IMR-90 (cell line): ENCODE measurements around the gene SNX25. TPM values are rescaled to one million over a fixed set of nuclear protein-coding genes. Genes with fewer than 3 reads are reported as not detected.
A peak's percentile ranks its signal among the peaks of the same experiment; 100 is the strongest.

Source experiments
- ATAC-seq: fragments of 200-7000 bp; cut with Tn5 transposase; 2 replicates; pipeline ENCODE4 v1.9.1; 2020; ENCODE audit warnings: low read depth, mild to moderate bottlenecking, moderate library complexity
- BruUV-seq: library from RNA; stranded (reverse); fragments of 400-500 nt; replicated peaks from 2 replicates; lab custom pipeline; 2021; lab: Mats Ljungman, UMichigan
- CTCF ChIA-PET: fragments of 300-600 bp; formaldehyde crosslinking; extraction: SDS; loops from one replicate; lab custom pipeline; 2021; ENCODE audit warnings: antibody characterized with exemption; lab: Yijun Ruan, JAX
- POLR2A ChIA-PET: fragments of 300-600 bp; sonication (Branson Sonifier 250); formaldehyde crosslinking; loops from one replicate; lab custom pipeline; 2022; ENCODE audit warnings: antibody characterized with exemption; ENCODE audit not compliant: unreplicated experiment; lab: Charles Lee
- DNase-seq: peaks from one replicate; pipeline ENCODE4 v3.0.0; 2013
- H2AFZ ChIP-seq: replicated peaks from 2 replicates; pipeline ENCODE3; 2013; ENCODE audit warnings: low read length, mild to moderate bottlenecking; ENCODE audit not compliant: poor library complexity
- H2AK5ac ChIP-seq: 2 replicates; pipeline ENCODE4 v1.6.1; 2013; ENCODE audit warnings: low read depth, low read length, inconsistent platforms
- H2AK9ac ChIP-seq: replicated peaks from 2 replicates; pipeline ENCODE3; 2013; ENCODE audit warnings: mild to moderate bottlenecking, low read depth, low read length, moderate library complexity; ENCODE audit not compliant: poor library complexity
- H2BK120ac ChIP-seq: 2 replicates; pipeline ENCODE4 v1.6.1; 2013; ENCODE audit warnings: low read depth, low read length, inconsistent platforms
- H2BK15ac ChIP-seq: 3 replicates; pipeline ENCODE4 v1.6.1; 2013; ENCODE audit warnings: low read depth, low read length, inconsistent platforms
- H2BK20ac ChIP-seq: 2 replicates; pipeline ENCODE4 v1.6.1; 2013; ENCODE audit warnings: low read depth, mild to moderate bottlenecking, inconsistent platforms, low read length, moderate library complexity
- H2BK5ac ChIP-seq: 2 replicates; pipeline ENCODE4 v1.6.1; 2013; ENCODE audit warnings: mild to moderate bottlenecking, low read depth, low read length, inconsistent platforms; ENCODE audit not compliant: poor library complexity, severe bottlenecking
- H3K14ac ChIP-seq: replicated peaks from 2 replicates; pipeline ENCODE4 v1.6.1; 2013; ENCODE audit warnings: low read depth, low read length, inconsistent platforms
- H3K18ac ChIP-seq: 2 replicates; pipeline ENCODE4 v1.6.1; 2013; ENCODE audit warnings: low read depth, low read length, control low read depth
- H3K23ac ChIP-seq: 2 replicates; pipeline ENCODE4 v1.6.1; 2013; ENCODE audit warnings: low read depth, low read length, inconsistent platforms
- H3K27ac ChIP-seq: 2 replicates; pipeline ENCODE4 v1.5.1; 2013; ENCODE audit warnings: mild to moderate bottlenecking, control low read depth, low read length; ENCODE audit not compliant: insufficient read depth
- H3K27me3 ChIP-seq: 2 replicates; pipeline ENCODE4 v1.6.1; 2013; ENCODE audit warnings: low read length; ENCODE audit not compliant: control insufficient read depth, insufficient read depth
- H3K36me3 ChIP-seq: 2 replicates; pipeline ENCODE4 v1.6.1; 2013; ENCODE audit warnings: low read length, mixed read lengths; ENCODE audit not compliant: control insufficient read depth, insufficient read depth
- H3K4ac ChIP-seq: 2 replicates; pipeline ENCODE4 v1.6.1; 2013; ENCODE audit warnings: low read depth, low read length, inconsistent platforms
- H3K4me1 ChIP-seq: 2 replicates; pipeline ENCODE4 v1.6.1; 2013; ENCODE audit warnings: low read length, mixed read lengths; ENCODE audit not compliant: control insufficient read depth, insufficient read depth
- H3K4me2 ChIP-seq: 2 replicates; pipeline ENCODE4 v1.6.1; 2013; ENCODE audit warnings: low read depth, mild to moderate bottlenecking, control low read depth, low read length, moderate library complexity
- H3K4me3 ChIP-seq: 2 replicates; pipeline ENCODE4 v1.5.1; 2013; ENCODE audit warnings: low read depth, mild to moderate bottlenecking, control low read depth, low read length, moderate library complexity; ENCODE audit not compliant: insufficient read depth
- H3K56ac ChIP-seq: 2 replicates; pipeline ENCODE4 v1.6.1; 2013; ENCODE audit warnings: low read length, inconsistent platforms; ENCODE audit not compliant: insufficient read depth; ENCODE audit errors: extremely low read depth
- H3K79me1 ChIP-seq, 2 experiments: 2 replicates each; pipeline ENCODE4 v1.6.1; 2013; ENCODE audit warnings: low read length in 2 of 2, inconsistent platforms in 1 of 2, low read depth in 1 of 2
- H3K9ac ChIP-seq: 2 replicates; pipeline ENCODE4 v1.6.1; 2013; ENCODE audit warnings: low read depth, low read length, control low read depth
- H3K9me1 ChIP-seq: 2 replicates; pipeline ENCODE4 v1.6.1; 2013; ENCODE audit warnings: low read length, inconsistent platforms; ENCODE audit not compliant: insufficient read depth
- H3K9me3 ChIP-seq: 2 replicates; pipeline ENCODE4 v1.6.1; 2013; ENCODE audit warnings: low read length; ENCODE audit not compliant: control insufficient read depth, insufficient read depth
- H4K20me1 ChIP-seq: 2 replicates; pipeline ENCODE4 v1.6.1; 2013; ENCODE audit warnings: low read length, inconsistent platforms; ENCODE audit not compliant: insufficient read depth
- H4K5ac ChIP-seq: 2 replicates; pipeline ENCODE4 v1.6.1; 2013; ENCODE audit warnings: mild to moderate bottlenecking, low read depth, low read length, control low read depth
- H4K8ac ChIP-seq, 2 experiments: 2 replicates each; pipeline ENCODE4 v1.6.1; 2013; ENCODE audit warnings: low read depth in 2 of 2, low read length in 2 of 2, control low read depth in 1 of 2, inconsistent platforms in 1 of 2
- H4K91ac ChIP-seq: 2 replicates; pipeline ENCODE4 v1.6.1; 2013; ENCODE audit warnings: low read depth, low read length, inconsistent platforms; ENCODE audit not compliant: insufficient read depth
- BHLHE40 ChIP-seq: fragments of 150-350 bp; IDR thresholded peaks from 2 replicates; pipeline ENCODE4 v1.6.1; 2016; ENCODE audit warnings: mild to moderate bottlenecking, low read depth, low read length
- CEBPB ChIP-seq: IDR thresholded peaks from 2 replicates; pipeline ENCODE4 v1.6.1; 2012; ENCODE audit warnings: low read depth, low read length, improper control_type of control experiment
- CHD1 ChIP-seq: IDR thresholded peaks from 2 replicates; pipeline ENCODE4 v1.6.1; 2012; ENCODE audit warnings: low read depth, low read length, improper control_type of control experiment
- FOS ChIP-seq: fragments of 150-350 bp; IDR thresholded peaks from 2 replicates; pipeline ENCODE4 v1.6.1; 2016; ENCODE audit warnings: low read depth, low read length
- MAFK ChIP-seq: IDR thresholded peaks from 2 replicates; pipeline ENCODE4 v1.6.1; 2012; ENCODE audit warnings: low read depth, low read length, improper control_type of control experiment
- MAZ ChIP-seq: IDR thresholded peaks from 2 replicates; pipeline ENCODE4 v1.6.1; 2012; ENCODE audit warnings: low read depth, mild to moderate bottlenecking, low read length, improper control_type of control experiment, moderate library complexity, borderline replicate concordance
- MXI1 ChIP-seq: IDR thresholded peaks from 2 replicates; pipeline ENCODE4 v1.6.1; 2012; ENCODE audit warnings: low read depth, mild to moderate bottlenecking, low read length, moderate library complexity, borderline replicate concordance
- NFE2L2 ChIP-seq: fragments of 150-350 bp; IDR thresholded peaks from 2 replicates; pipeline ENCODE4 v1.6.1; 2016; ENCODE audit warnings: low read depth, mild to moderate bottlenecking, low read length
- POLR2A ChIP-seq: IDR thresholded peaks from 2 replicates; pipeline ENCODE4 v1.6.1; 2012; ENCODE audit warnings: mild to moderate bottlenecking, low read depth, low read length
- RAD21 ChIP-seq: IDR thresholded peaks from 2 replicates; pipeline ENCODE4 v1.6.1; 2012; ENCODE audit warnings: low read length, improper control_type of control experiment
- RCOR1 ChIP-seq: IDR thresholded peaks from 2 replicates; pipeline ENCODE4 v1.6.1; 2012; ENCODE audit warnings: mild to moderate bottlenecking, low read length, improper control_type of control experiment; ENCODE audit not compliant: insufficient replicate concordance
- RFX5 ChIP-seq: IDR thresholded peaks from 2 replicates; pipeline ENCODE4 v1.8.0; 2012; ENCODE audit warnings: low read depth, mild to moderate bottlenecking, low read length, moderate library complexity
- SMC3 ChIP-seq: fragments of 150-350 bp; IDR thresholded peaks from 2 replicates; pipeline ENCODE4 v1.6.1; 2016; ENCODE audit warnings: low read depth, mild to moderate bottlenecking, antibody characterized with exemption, low read length, moderate library complexity
- dilution Hi-C: fragments of 300-500 bp; cut with HindIII; formaldehyde crosslinking; loops from one replicate; pipeline ENCODE4 v1.14.3; 2018; ENCODE audit warnings: low sequenced_read_pairs; ENCODE audit not compliant: unreplicated experiment
- in situ Hi-C: fragments of 300-500 bp; cut with MboI; formaldehyde crosslinking; loops from 3 replicates; pipeline ENCODE4 v1.14.3; 2019; ENCODE audit warnings: low sequenced_read_pairs, inconsistent platforms, mixed read lengths
- intact Hi-C: fragments of 100-400 bp; cut with micrococcal nuclease; formaldehyde crosslinking; loops from 2 replicates; pipeline ENCODE4 v1.10.0; 2022
- polyA plus RNA-seq, 3 experiments: library from polyadenylated mRNA; depleted of rRNA; stranded (reverse); fragments of >200 nt; gene quantifications; 2 replicates each; pipeline ENCODE4 v1.2.3, GENCODE V29; 2012; ENCODE audit warnings: low replicate concordance in 1 of 3
- total RNA-seq: library from RNA; depleted of rRNA; stranded (reverse); fragments of >200 nt; gene quantifications from 2 replicates; pipeline ENCODE4 v1.2.3, GENCODE V29; 2012
- TF ChIP-seq, protein P1 (sequence below): fragments of 150-350 bp; IDR thresholded peaks from 2 replicates; pipeline ENCODE4 v1.6.1; 2016; ENCODE audit warnings: low read depth, mild to moderate bottlenecking, low read length, moderate library complexity, borderline replicate concordance
- TF ChIP-seq, protein P2 (sequence below): fragments of 150-350 bp; IDR thresholded peaks from 2 replicates; pipeline ENCODE4 v1.6.1; 2017; ENCODE audit warnings: mild to moderate bottlenecking, antibody characterized with exemption, low read length, low read depth
- TF ChIP-seq, protein P3 (sequence below): conservative IDR thresholded peaks from 2 replicates; pipeline ENCODE4 v1.5.1; 2012; ENCODE audit warnings: mild to moderate bottlenecking, low read depth, low read length, improper control_type of control experiment

The SNX25 gene
- total and polyA plus RNA-seq, 2 of the 4 experiments (the other 2 are of a cell fraction): 11.4 to 28.3 TPM

DNA sequence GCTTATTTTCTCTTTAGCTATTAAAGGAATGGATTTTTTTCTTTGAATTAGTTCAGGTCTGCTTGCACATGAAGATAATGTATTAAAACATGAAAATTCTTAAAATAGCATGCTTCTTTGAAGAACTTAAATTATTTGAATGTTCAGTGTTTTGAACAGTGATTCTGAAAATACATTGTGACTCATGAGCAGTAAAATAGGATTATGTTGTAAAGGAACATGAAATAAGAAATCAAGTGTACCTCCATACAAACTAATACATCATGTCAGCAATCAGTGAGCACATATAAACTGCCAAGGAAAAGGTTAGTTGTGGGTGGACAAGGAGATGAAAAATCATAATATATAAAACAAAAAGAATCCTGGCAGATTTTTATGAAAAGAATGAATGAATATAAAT, 66.1 kb downstream of the SNX25 start:
- POLR2A ChIA-PET: no interaction called here
- Histone ChIP-seq H3K4me1 (0 out of 2 replicates have a peak, but pooled peaks cover 1% of the 10 kb centered on the region), H3K36me3 (0 out of 2 replicates have a peak, but pooled peaks cover 2% of the 10 kb centered on the region), H2BK15ac (no peak overlapping the region), H4K20me1 (0 out of 2 replicates have a peak, but pooled peaks cover 4% of the 10 kb centered on the region), H2BK120ac (no peak overlapping the region), H2BK20ac (no peak overlapping the region), H3K23ac (no peak overlapping the region), H3K56ac (no peak overlapping the region), H4K5ac (no peak overlapping the region), H4K91ac (no peak overlapping the region), H3K27ac (no peak overlapping the region), H2AK9ac (no peak overlapping the region), H3K18ac (no peak overlapping the region), H2BK5ac (no peak overlapping the region), H2AFZ (no peak overlapping the region), H3K14ac (no peak overlapping the region), H3K9ac (no peak overlapping the region), H2AK5ac (no peak overlapping the region), H3K9me3 (no peaks in the 10 kb centered on the region), H4K8ac (no peak overlapping the region), H3K4me2 (no peak overlapping the region), H3K79me1 (peaks cover 19 to 27% of the 10 kb centered on the region in 2 experiments; a peak in 3 of 4 replicates), H3K4me3 (no peak overlapping the region), H3K9me1 (peaks cover 8% of the 10 kb centered on the region), H3K4ac (no peak overlapping the region), H3K27me3 (no peaks in the 10 kb centered on the region)
- in situ Hi-C loops: no loop called here
- DNase-seq (peak; percentile 28), ATAC-seq (no peak)
- intact Hi-C loops: no loop called here
- dilution Hi-C loops: no loop called here
- CTCF ChIA-PET: no interaction called here
- BruUV-seq: no TSS peak
- TF ChIP-seq MXI1 (no peak), CHD1 (no peak), RAD21 (no peak), MAFK (no peak), CEBPB (no peak), POLR2A (no peak), BHLHE40 (no peak), RFX5 (no peak), RCOR1 (no peak), NFE2L2 (no peak), SMC3 (no peak), MAZ (no peak), FOS (no peak)
- TF ChIP-seq, protein P1, sequence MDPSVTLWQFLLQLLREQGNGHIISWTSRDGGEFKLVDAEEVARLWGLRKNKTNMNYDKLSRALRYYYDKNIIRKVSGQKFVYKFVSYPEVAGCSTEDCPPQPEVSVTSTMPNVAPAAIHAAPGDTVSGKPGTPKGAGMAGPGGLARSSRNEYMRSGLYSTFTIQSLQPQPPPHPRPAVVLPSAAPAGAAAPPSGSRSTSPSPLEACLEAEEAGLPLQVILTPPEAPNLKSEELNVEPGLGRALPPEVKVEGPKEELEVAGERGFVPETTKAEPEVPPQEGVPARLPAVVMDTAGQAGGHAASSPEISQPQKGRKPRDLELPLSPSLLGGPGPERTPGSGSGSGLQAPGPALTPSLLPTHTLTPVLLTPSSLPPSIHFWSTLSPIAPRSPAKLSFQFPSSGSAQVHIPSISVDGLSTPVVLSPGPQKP: no peak
- TF ChIP-seq, protein P2, sequence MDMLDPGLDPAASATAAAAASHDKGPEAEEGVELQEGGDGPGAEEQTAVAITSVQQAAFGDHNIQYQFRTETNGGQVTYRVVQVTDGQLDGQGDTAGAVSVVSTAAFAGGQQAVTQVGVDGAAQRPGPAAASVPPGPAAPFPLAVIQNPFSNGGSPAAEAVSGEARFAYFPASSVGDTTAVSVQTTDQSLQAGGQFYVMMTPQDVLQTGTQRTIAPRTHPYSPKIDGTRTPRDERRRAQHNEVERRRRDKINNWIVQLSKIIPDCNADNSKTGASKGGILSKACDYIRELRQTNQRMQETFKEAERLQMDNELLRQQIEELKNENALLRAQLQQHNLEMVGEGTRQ: no peak
- TF ChIP-seq, protein P3, sequence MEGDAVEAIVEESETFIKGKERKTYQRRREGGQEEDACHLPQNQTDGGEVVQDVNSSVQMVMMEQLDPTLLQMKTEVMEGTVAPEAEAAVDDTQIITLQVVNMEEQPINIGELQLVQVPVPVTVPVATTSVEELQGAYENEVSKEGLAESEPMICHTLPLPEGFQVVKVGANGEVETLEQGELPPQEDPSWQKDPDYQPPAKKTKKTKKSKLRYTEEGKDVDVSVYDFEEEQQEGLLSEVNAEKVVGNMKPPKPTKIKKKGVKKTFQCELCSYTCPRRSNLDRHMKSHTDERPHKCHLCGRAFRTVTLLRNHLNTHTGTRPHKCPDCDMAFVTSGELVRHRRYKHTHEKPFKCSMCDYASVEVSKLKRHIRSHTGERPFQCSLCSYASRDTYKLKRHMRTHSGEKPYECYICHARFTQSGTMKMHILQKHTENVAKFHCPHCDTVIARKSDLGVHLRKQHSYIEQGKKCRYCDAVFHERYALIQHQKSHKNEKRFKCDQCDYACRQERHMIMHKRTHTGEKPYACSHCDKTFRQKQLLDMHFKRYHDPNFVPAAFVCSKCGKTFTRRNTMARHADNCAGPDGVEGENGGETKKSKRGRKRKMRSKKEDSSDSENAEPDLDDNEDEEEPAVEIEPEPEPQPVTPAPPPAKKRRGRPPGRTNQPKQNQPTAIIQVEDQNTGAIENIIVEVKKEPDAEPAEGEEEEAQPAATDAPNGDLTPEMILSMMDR: no peak
